ENCODE results near the gene CEP70.

GRCh38 chr3:138445654-138446053 is 148.4 kb downstream of the CEP70 start:
- TF ChIP-seq CTCF (IDR thresholded peaks at IDR 0.05) (no peak), POLR2A (IDR thresholded peaks at IDR 0.05) (no peak)

All from body of pancreas (tissue), 4 donors.